Mucosa of stomach (tissue), 1 donor: ENCODE results near the gene FCN1.

ENCODE experiments used
- H3K27me3 ChIP-seq: one replicate; pipeline ENCODE4 v1.7.0; 2013; ENCODE audit warnings: mild to moderate bottlenecking, low read length; ENCODE audit not compliant: control insufficient read depth, insufficient read depth
- H3K36me3 ChIP-seq: one replicate; pipeline ENCODE4 v1.7.0; 2013; ENCODE audit warnings: low read length; ENCODE audit not compliant: control insufficient read depth, insufficient read depth
- H3K4me1 ChIP-seq: one replicate; pipeline ENCODE4 v1.7.0; 2013; ENCODE audit warnings: mild to moderate bottlenecking, low read length; ENCODE audit not compliant: control insufficient read depth, insufficient read depth
- H3K4me3 ChIP-seq: one replicate; pipeline ENCODE4 v1.7.0; 2013; ENCODE audit warnings: low read length
- H3K9ac ChIP-seq: one replicate; pipeline ENCODE4 v1.7.0; 2013; ENCODE audit warnings: mild to moderate bottlenecking, low read length, moderate library complexity
- H3K9me3 ChIP-seq: one replicate; pipeline ENCODE4 v1.7.0; 2013; ENCODE audit warnings: mild to moderate bottlenecking, low read length, moderate library complexity; ENCODE audit not compliant: control insufficient read depth
- donor health status: Pancreatic carcinoma.

The FCN1 gene

DNA sequence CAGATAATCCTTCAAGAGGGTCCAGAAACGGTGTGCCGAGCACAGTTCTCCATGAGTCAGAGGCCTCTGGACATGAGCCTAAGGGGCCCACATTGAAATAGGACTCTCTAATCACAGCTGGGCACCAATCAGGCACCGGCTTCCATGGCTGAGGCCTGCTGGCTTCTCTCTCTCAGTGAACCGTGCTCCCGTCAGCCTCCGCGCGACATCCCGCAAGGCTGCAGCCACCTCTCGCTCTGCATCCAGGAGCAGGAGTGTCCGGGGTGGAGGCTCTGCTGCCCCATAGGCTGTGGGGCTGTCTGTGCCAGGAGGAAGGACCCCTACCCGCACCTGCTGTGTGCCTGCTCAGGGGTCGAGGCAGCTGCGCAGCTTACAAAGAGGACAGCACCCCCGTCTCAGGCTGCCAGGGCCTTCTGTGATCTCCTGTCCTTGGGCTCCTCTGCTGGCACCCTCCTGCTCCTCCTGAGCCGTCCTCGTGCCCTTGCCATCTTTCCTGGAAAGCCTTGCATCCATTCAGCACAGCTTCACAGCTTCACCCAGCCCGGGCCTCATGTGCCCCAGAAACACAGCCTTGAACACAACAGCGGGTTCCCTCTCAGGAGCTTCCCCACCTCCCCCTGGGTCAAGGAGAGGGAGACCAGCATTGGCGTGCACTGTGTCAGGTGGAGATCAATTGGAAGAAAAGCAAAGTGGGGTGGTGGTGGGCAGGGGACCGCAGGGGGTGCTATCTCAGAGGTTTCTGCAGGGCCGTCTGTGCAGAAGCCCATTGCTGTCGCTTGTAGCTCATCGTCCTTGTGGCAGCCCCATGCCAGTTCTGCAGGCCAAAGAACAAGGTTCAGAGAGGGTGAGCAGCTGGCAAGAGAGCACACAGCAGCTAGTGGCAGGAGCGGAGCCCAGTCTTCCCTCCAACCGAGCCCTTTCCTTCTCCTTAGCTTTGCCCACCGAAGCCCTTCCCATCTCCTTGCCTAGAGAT is 22.8 kb upstream of the FCN1 start:
- H3K36me3 ChIP-seq: no peaks in the 10 kb centered on the region
- no peak overlapping the region for H3K9ac ChIP-seq
- H3K27me3 ChIP-seq: peaks cover 23% of the 10 kb centered on the region
- no peaks in the 10 kb centered on the region for H3K4me1 ChIP-seq
- H3K4me3 ChIP-seq: no peak overlapping the region
- no peaks in the 10 kb centered on the region for H3K9me3 ChIP-seq

DNA sequence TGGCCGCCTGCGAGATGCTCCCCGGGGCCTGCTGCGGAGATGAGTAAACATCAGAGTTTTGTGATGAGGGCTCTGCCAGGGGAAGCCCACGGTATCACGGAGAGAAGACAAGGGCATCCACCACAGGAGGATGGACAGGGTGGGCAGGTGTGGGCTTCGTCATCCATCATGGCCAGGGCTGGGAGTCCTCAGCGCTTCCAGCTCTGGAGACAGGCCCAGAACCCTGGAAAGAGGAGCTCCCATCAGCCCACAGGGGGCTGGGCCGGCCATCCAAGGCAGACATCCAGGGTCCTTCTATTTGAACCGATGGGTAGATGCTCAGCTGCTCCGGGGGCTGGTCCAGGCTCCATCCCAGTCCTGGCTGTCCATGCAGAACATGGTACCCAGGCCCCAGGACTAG is 22.1 kb upstream of the FCN1 start:
- no peaks in the 10 kb centered on the region for H3K36me3 ChIP-seq
- H3K9ac ChIP-seq: no peak overlapping the region
- no peak overlapping the region for H3K4me3 ChIP-seq
- H3K9me3 ChIP-seq: no peaks in the 10 kb centered on the region
- peaks cover 20% of the 10 kb centered on the region for H3K27me3 ChIP-seq
- H3K4me1 ChIP-seq: no peaks in the 10 kb centered on the region

DNA sequence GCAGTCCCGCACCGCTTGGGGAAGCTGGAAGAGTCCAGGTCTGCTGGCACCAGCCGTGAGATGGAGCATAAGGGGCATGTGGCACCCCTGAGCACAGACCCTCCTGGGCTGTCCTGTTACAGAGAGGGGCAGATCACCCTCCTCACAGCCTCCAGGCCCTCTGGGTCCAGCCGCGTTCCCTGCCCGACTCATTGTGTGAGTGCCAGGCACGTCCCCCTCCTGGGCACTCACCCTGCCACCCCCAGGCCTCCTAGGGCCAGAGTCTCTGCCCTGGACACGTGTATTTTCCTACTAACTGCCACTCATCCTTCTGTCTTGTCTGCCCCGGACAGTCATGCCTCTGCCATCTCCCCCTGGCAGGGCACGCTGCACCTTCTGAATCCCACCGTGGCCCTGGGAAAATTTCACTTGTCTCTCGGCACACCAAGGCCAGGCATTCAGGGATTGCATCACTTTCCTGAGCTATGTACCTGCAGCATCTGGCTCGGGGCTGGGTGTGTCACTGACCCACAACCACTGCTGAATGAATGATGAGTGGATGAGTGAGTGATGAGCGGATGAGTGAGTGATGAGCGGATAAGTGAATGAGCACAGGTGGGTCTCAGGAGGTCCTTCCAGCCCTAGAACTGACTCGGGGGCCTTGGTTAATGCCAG is 21.5 kb upstream of the FCN1 start:
- no peak overlapping the region for H3K9ac ChIP-seq
- no peaks in the 10 kb centered on the region for H3K4me1 ChIP-seq
- H3K36me3 ChIP-seq: no peaks in the 10 kb centered on the region
- H3K27me3 ChIP-seq: peaks cover 13% of the 10 kb centered on the region
- H3K4me3 ChIP-seq: no peak overlapping the region
- no peaks in the 10 kb centered on the region for H3K9me3 ChIP-seq

DNA sequence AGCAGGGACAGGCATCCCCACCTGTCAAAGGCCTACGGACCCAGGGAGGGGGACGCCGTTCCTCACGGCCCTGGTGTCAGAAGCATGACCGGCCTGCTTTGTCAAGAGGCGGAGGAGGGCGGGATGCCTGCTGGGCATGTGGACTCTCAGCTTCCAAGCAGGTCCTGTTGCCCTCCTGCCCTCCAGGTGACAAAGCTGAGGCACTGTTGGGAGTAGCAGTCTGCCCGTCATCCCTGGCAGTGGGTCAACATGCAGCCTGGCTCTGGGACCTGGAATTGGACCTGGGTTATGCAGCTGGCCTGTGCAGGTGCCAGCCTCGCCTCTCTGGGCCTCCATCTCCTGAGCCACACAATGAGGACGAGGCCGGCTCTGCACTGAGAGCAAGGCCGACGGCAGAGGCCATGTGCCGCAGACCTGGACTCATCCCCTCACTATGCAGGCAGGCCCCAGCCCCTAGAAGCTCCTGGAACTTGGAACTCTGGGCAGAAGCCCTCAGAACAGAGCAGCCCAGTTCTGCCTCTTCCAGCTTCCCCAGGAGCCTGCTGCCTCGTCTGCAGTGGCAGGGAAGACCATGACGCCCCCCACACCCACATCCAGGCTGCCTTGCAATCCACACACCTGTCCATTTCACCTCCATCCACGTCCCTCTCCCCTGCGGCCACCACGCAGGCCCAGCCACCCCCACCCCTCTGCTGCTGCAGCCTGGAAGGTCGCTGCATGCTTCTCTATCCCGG is 20.8 kb upstream of the FCN1 start:
- Histone ChIP-seq H3K4me3 (no peak overlapping the region), H3K36me3 (no peaks in the 10 kb centered on the region), H3K4me1 (no peaks in the 10 kb centered on the region), H3K9me3 (no peaks in the 10 kb centered on the region), H3K27me3 (peaks cover 11% of the 10 kb centered on the region), H3K9ac (no peak overlapping the region)

- no peaks in the 10 kb centered on the region for H3K9me3 ChIP-seq
- no peaks in the 10 kb centered on the region for H3K4me1 ChIP-seq
- H3K27me3 ChIP-seq: peaks cover 11% of the 10 kb centered on the region
- H3K9ac ChIP-seq: no peak overlapping the region
- H3K4me3 ChIP-seq: no peak overlapping the region
- H3K36me3 ChIP-seq: no peaks in the 10 kb centered on the region
Observed at GRCh38 chr9:134937566-134938345, 20.0 kb upstream of the FCN1 start.

GRCh38 chr9:134937164-134937555 is 19.4 kb upstream of the FCN1 start:
- H3K4me3 ChIP-seq: no peak overlapping the region
- peaks cover 6% of the 10 kb centered on the region for H3K27me3 ChIP-seq
- H3K9ac ChIP-seq: no peak overlapping the region
- H3K4me1 ChIP-seq: no peaks in the 10 kb centered on the region
- H3K9me3 ChIP-seq: no peaks in the 10 kb centered on the region
- H3K36me3 ChIP-seq: no peaks in the 10 kb centered on the region

- Histone ChIP-seq H3K4me1 (no peaks in the 10 kb centered on the region), H3K27me3 (peaks cover 6% of the 10 kb centered on the region), H3K4me3 (no peak overlapping the region), H3K36me3 (no peaks in the 10 kb centered on the region), H3K9ac (no peak overlapping the region), H3K9me3 (no peaks in the 10 kb centered on the region)
Observed at GRCh38 chr9:134936346-134937163, 18.8 kb upstream of the FCN1 start.

GRCh38 chr9:134935701-134936345 is 18.1 kb upstream of the FCN1 start:
- H3K36me3 ChIP-seq: no peaks in the 10 kb centered on the region

DNA sequence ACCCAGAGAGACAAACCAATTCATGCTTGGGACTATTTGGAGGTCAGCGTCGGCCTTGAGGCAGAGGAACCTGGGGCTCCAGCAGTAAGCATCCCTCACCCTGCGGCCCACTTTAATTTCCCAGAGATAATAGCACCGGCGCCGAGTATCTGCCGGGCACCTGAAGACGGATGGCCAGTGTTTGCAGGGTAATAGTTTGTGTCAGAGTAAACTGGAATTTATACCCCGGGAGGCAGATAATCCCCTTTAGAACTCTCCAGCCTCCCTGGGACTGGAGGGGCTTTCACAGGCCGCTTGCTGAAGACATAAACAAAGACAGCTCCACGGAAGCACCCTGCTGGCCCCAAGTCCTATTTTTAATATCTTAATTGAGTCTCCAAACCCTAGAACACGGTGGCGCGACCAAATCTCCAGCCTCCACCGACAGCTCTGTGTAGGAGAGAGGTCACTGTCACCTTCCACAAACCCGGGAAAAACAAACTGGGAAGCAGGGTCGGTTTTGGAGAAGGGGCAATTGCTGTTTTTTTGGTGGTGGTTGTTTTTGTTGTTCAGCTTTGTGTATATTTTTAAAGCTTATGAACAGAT is 17.4 kb upstream of the FCN1 start:
- peaks cover 2% of the 10 kb centered on the region for H3K27me3 ChIP-seq
- no peaks in the 10 kb centered on the region for H3K36me3 ChIP-seq
- no peak overlapping the region for H3K4me3 ChIP-seq

More at GRCh38 chr9:134935701-134936345, 18.1 kb upstream of the FCN1 start:
- H3K9ac ChIP-seq: no peak overlapping the region
- no peak overlapping the region for H3K4me3 ChIP-seq
- H3K9me3 ChIP-seq: no peaks in the 10 kb centered on the region
- peaks cover 6% of the 10 kb centered on the region for H3K27me3 ChIP-seq
- no peaks in the 10 kb centered on the region for H3K4me1 ChIP-seq

DNA sequence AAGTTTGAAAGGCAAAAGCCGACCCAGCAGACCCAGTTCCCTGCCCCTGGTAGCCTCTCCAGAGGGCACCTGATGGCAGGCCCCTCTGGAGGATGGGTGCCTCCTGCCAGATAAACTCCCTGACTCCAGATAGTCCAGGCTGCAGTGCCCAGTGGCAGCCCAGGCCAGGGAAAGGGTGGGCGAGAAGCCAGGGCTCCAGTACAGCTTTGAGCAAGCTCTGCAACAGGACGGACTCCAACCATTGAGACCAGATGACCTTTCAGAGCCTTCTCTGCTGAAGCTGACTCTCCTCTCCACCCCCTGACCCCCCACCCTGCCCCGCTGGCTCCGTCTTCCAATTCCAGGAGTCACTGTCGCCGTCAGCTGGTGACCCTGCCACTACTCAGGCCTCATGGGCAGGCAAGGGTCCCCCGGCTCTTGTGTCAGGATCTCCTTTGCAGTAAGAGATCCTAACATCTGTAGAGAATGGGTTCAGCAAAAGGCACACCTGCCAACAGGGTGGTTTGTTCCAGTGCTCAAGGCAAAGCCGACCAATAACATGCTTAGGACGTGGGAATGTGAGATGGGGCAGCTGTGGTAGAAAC is 15.5 kb upstream of the FCN1 start:
- Histone ChIP-seq H3K9ac (no peak overlapping the region), H3K4me1 (no peaks in the 10 kb centered on the region), H3K36me3 (no peaks in the 10 kb centered on the region), H3K27me3 (peaks cover 2% of the 10 kb centered on the region), H3K9me3 (no peaks in the 10 kb centered on the region), H3K4me3 (no peak overlapping the region)

More for the DNA sequence above, 17.4 kb upstream of the FCN1 start:
- Histone ChIP-seq H3K9ac (no peak overlapping the region), H3K4me1 (no peaks in the 10 kb centered on the region), H3K9me3 (no peaks in the 10 kb centered on the region)
